GM19043 (cell line): ENCODE data around the gene CPSF4.
"Not testable (repeated sequence)": the region's sequence is repeated elsewhere in the genome, so short reads cannot be mapped to it uniquely, and the experiment has no call there.

Experiments
- ATAC-seq: cut with Tn5 transposase; IDR thresholded peaks from one replicate; pipeline ENCODE4 v1.9.1; 2021; ENCODE audit warnings: low read depth; ENCODE audit not compliant: unreplicated experiment

The CPSF4 gene

DNA sequence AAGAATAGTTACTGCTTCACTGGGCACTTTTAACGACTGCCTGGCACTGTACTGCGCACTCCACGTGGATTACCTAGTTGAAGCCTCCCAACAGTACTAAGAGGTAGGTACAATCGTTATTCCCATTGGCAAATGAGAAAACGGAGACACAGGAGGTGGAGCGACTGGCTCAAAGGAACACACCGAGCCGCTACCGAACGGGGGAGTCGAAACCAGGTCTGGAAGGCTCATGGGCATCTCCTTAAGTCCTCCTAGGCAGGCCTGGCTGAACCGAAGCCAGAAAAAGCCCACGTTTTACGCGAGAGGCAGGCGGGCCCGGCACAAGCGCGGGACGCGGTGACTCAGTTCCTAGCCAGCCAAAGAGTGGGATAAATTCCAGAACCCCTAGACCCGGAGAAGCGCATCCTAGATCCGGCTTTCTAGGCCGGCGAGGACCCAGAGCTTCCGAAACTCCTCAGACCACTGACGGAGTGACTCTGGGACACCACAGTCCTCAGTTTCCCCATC lies 30.8 kb upstream of the CPSF4 start:
- ATAC-seq = no peak

DNA sequence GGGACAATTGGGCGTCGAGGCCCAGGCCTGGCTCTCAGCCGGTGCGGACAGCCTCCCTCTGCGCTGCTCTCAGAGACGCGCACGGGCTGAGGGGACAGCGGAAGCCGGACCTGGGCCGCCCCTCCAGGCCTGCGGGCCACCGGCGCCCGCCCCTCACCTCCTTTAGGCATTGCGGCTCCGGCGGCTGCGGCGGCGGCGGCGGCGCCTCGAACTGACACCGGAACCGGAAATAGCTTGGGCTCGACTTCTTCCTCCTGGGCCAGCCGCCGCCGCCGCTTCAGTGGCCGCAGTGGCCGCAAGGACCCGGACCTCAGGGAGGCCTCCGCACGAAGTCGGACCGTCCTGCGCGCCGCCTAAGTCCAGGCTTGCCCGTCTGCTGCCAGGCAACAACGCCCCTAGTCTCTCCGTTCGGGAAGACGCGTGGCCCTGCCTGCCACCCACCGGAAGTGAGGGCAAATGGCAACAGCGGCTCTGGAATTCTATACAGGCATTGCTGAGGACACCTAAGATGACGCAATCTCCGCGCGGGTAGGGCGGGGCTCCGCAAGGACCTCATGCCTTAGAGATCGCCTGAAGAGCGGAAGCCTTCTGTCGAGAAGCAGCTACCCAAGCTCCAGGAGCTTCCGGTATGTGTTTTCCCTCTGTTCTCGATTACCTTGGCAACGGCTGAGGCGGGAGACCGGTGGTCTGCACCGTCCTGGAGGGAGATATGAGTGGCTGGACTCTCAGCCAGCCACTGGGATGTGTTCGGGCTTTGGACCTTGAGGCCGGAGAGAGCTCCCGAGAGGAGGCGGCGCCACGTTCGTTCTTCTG lies 30.2 kb upstream of the CPSF4 start, which contains the start of the genes BUD31 and PDAP1:
Gene BUD31, plus strand, starts transcription at position 591 of the 813 bp plus-strand sequence. CDS start 2,124 bp downstream, outside the sequence.
Gene PDAP1, minus strand, starts transcription at position 219 of the 813 bp plus-strand sequence. Its CDS starts 49 bp downstream, at position 170.
- ATAC-seq = peak; percentile 82

DNA sequence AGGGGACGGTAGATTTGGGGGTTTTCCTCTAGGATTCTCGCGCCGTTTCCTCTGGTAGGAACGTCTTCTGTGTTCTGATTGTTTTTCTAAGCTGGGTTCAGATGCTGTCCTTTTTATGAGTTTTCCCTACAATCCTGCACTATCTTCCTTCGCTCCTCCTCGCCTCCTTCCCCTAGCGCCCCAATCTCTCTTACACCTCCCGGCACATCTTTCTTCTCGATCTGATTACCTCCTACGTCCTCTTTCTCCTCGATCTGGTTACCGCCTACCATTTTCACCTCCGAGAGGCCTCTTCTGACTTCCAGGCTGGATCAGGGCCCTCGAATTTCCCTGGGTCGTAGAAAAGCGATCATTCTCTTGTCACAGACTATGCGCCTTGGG lies 29.6 kb upstream of the CPSF4 start:
- no peak for ATAC-seq

DNA sequence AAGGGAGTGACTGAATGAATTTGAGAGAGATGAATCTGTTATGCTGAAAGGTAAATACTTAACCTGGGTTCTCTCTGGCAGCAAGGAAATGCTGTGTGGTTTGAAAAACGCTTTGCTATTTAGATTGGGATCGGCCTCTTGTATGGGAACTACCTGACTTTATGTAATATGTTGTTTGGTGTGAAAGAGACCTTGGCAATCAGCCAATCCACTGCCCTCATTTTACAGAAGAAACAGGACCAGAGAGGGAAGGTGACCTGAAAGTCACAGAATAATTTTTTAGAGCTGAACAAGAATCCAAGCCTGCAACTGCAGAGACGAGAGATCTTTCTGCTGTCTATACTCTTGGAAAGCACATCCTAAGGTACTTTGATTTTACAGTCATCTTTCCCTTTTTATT lies 28.9 kb upstream of the CPSF4 start:
- ATAC-seq = no peak

DNA sequence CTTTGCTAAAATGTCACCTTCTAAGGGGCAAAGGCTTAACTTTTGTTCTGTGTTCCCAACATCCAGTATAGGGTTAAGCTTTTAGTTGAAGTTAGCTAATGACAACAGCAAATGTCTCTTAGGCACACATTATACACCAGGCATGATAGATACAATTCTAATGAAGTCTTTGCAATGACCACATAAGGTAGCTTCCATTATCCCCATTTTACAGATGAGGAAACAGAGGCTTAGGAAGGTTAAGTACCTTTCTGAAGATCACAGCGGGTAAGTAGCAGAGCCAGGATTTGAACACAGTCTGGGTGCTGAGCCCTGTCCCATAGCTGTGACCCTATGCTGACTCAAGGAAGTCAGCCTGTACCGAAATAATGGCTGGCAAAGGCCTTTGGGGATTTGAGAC lies 28.1 kb upstream of the CPSF4 start:
- no peak for ATAC-seq

DNA sequence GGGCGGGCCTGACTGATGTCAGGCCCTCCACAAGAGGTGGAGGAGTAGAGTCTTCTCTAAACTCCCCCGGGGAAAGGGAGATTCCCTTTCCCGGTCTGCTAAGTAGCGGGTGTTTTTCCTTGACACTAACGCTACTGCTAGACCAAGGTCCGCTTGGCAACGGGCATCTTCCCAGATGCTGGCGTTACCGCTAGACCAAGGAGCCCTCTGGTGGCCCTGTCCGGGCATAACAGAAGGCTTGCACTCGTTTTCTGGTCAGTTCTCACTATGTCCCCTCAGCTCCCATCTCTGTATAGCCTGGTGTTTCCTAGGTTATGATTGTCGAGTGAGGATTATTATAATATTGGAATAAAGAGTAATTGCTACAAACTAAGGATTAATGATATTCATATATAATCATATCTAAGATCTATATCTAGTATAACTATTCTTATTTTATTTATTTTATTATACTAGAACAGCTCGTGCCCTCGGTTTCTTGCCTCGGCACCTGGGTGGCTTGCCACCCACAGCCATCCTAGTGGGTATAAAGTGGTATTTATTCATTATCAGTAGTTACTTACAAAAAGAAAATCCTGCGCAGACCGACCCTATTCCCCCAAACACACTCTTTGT lies 23.1 kb upstream of the CPSF4 start:
- not testable (repeated sequence) for ATAC-seq

DNA sequence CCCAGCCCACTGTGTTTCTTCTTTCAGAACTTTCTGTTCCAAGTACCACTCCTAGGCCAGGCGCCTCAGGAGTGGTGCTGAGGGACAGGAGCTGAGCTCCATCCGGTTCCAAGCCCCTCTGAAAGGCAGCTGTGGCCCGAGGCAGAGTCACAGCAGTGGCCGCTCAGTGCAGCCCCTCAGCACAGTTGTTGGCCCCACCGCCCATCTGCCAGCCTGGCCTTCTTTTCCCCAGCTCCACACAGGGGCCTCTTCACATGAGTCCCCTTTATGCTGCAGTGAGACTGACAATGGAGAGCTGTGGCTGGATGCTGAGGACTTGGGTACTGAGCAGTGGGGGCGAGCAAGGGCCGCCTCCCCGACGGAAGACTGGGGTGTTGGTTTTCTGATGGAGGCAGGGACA lies 20.5 kb upstream of the CPSF4 start:
- ATAC-seq = no peak

DNA sequence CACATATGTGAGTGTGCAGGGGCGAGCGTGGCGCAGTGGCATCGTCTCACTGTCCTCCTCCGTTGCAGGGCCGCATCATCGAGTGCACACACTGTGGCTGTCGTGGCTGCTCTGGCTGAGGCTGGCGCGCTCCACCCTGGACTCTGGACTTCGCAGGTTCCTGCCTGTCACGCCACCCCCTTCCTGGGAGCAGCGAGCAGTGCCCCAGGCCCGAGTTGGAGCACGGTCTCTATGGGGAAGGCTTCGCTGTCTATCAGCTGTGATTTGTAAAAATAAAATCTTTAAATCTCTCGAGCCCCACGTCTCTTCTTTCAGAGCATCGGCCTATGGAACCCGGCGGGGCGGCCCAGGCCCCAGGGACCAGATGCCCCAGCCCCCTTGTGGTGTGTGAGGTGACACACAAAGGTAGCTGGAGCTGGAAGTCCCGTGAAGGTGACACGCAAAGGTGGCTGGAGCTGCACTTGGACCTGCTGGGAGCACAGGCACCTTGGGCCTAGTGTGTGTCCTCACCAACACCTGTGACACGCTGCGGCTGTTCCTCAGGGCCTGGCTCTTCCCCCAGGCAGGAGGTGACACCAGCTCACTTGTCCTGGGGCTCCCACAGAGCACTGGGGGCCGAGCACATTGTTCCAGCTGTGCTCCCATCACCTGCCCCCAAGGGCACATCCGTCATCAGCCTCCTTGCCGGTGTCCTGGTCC lies 19.3 kb upstream of the CPSF4 start:
- no peak for ATAC-seq

DNA sequence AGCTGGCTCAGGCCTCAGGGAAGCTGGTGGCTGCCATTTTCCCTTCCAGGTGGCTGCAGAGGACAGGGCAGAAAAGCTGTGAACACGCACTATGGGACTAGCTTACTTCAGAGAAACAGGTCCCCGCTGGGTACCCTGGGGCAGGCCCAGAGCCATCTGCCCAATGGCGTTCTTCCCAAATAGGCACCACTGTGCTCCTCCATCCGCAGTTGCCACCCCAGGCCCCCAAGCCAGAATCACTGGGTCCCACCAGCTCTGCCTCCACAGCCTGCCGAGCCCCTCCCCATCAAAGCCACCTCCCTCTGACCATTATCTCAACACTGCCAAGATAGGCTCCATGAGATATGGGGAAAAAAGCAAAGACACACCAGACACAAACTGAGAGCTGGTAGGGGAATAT lies 18.5 kb upstream of the CPSF4 start:
- no peak for ATAC-seq

DNA sequence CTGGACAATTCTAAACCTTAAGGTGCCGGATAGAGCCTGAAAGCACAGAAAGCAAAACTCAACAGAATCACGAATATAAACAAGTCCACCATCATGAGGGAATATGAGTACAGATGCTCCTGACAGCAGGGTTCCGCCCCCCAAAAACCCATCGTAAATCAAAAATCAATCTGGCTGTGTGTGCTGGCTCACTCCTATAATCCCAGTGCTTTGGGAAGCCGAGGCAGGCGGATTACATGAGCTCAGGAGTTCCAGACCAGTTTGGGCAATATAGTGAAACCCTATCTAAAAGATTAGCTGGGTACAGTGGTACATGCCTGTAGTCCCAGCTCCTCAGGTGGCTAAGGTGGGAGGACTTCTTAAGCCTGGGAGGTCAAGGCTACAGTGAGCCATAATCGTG lies 17.8 kb upstream of the CPSF4 start:
- ATAC-seq = no peak

DNA sequence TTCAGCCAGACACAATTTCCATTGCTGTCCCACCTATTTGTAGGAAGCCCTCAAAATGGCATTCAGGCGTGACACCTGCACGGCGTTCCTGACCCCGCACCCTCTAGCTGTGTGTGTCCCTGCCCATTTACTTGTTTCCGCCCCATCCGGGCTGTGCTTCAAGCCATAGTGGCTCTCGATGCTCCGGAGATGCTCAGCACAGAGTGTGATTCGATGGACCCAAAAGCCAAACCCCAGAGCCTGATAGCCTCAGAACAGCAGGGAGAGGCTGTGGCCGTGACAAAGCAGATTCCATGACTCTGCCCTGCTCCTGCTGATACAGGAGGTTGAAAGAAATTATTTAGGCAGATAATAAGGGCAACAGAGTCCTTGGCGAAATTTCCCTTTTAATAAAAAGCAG lies 16.6 kb upstream of the CPSF4 start:
- no peak for ATAC-seq

DNA sequence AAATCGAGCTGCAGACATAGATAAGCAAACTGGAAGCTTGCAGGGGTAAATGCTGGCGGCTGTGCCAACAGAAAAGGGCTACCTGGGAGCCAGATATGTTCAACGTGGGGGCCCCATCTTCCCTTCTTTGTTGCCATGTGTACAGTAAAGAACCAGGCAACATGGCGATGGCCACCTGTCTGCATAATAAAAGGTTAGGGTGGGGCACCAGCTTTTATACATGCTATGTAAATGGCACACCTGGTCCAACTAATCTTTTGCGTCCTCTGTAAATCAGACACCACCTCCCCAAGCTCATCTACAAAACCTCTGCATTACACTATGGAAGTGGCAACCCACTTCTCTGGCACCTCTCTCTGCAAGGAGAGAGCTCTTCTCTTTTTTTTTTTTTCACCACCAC lies 16.1 kb upstream of the CPSF4 start:
- no peak for ATAC-seq

DNA sequence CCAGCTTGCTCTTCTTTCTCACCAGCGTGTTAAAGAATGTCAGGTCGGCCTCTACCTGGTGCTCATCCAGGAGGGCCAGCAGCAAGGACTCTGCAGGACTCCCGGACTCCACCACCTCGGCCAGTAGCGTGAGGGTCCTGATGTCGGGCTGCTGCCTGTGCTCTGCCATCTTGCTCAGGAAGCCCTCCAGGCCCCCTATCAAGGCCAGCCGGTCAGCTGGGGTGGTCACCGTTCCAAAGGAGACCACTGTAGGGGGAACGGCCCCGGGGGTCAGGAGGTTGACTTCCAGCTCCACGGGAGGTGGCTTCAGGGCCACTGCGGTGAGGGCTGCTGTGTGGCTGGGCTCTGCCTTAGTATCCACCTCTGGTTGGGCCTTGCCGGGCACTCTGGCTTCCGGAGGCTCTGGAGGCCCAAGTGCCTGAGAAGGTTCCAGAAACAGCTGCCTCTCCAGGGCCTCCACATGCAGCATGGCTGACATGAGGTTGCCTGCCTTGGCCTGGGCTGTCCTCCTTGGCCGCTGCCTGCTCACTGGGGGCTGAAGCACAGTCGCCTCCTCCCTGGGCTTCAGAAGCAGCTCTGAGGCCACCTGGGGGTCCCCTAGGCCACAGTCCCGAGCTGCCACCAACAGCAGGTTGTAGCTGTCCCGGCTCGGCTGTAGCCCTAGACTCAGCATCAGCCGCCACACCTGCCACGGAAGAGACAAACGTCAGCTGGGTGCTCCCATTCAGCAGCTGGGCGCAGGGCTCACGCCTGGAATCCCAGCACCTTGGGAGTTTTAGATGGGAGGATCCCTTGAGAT lies 13.6 kb upstream of the CPSF4 start:
- no peak for ATAC-seq

DNA sequence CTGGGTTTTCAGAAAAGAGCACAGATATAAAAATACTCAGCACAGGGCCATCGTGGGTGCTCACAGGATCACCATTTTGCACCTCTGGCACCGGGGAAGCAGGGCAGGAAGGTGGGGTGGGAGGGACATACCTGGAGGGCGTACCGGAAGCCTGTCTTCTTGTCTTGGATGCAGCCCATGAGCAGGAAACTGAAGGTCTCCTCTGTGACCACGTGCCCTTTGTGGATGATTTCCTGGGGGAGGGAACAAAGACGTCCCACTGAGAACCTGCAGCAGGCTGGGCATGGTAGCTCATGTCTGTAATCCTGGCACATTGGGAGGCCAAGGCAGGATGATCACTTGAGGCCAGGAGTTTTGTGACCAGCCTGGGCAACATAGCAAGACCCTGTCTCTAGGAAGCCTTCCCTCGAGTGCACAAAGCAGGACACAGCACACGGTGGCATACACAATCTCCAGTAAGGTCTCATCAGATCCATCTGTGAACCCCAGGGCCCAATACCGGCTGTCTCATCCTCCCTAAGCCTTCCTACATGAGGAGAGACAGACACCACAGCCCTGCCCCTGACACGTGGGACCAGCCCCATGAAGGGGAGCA lies 9.7 kb upstream of the CPSF4 start:
- no peak for ATAC-seq

DNA sequence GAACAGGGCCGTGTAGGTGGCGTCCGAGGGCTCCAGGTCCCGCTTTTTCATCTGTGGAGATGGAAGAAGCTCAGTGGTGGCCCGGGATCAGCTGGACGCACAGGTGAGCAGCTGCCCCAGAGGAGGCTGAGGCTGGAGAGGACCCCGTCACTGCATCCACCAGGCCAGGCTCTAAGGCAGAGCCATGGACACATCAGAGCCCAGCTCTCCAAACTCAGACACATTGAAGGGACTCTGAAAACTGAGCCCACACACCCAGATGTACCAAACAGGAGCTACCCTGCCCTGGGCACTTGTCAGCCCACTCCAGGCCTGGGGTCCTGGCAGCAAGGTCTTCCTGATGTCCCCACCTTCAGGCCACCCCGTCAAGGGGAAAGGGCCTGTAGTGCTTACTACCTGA lies 9.0 kb upstream of the CPSF4 start:
- ATAC-seq = no peak

DNA sequence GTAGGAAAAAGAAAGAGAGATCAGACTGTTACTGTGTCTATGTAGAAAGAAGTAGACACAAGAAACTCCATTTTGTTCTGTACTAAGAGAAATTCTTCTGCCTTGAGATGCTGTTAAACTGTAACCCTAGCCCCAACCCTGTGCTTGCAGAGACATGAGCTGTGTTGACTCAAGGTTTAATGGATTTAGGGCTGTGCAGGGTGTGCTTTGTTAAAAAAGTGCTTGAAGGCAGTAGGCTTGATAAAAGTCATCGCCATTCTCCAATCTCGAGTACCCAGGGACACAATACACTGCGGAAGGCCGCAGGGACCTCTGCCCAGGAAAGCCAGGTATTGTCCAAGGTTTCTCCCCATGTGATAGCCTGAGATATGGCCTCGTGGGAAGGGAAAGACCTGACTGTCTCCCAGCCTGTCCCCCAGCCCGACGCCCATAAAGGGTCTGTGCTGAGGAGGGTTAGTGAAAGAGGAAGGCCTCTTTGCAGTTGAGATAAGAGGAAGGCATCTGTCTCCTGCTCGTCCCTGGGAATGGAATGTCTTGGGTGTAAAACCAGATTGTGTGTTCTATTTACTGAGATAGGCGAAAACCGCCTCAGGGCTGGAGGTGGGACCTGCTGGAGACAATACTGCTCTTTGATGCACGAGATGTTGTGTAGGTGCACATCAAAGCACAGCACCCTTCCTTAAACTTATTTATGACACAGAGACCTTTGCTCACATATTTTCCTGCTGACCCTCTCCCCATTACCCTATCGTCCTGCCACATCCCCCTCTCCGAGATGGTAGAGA lies 6.8 kb upstream of the CPSF4 start:
- not testable (repeated sequence) for ATAC-seq

DNA sequence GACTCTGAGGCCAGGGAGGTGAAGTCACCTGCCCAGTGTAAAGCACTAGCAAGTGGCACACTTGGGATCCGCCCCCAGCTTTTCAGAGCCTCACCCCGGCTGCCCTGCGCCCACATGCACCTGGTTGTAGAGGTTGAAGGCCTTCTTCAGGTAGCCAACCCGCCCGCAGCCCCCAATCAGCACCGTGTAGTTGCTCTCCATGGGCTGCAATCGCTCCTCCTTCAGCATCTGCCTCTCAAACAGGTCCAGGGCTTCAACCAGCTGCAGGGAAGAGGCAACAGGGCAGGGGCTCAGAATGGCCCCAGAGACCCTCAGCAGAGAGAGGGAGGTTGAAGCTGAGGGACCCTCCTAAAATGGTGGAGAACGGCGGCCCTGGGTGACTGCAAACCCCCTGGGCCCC lies 5.6 kb upstream of the CPSF4 start:
- ATAC-seq = no peak

DNA sequence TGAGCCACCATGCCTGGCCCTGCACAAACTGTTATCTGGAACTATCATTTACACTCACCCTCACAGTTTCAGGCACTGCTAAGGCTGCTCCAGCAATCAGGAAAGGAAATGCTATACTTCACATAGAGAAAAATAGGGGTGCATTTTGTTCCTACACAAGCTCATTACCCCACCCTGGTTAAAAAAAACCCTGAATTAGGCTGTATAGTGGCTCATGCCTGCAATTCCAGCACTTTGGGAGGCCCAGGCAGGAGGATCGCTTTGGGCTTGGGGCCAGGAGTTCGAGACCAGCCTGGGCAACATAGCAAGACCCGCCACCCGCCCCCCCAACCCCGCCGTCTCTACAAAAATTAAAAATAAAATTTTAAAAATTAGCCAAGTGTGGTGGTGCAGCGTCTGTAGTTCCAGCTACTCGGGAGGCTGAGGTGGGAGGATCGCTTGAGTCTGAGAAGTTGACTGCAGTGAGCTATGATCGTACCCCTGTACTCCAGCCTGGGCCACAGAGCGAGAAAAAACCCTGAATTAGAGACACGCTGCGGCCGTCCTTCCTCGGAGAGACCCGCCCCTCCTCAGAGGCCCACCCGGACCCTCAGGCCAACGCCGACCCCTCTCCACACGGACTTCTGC lies 684 bp upstream of the CPSF4 start:
- ATAC-seq = no peak

DNA sequence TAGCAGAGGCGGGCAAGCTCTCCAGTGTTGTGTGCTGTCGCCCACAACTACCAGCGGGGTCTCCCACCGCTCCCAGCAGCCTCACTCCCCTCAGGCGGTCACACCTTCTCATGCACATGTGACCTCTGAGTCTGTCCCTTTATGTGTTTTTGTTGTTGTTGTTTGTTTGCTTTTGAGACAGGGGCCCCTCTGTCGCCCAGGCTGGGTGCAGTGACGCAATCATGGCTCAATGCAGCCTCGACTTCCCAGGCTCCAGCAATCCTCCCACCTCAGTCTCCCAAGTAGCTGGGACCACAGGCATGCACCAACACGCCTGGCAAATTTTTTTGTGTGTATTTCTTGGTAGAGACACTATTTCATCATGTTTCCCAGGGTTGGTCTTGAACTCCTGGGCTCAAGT lies 1.5 kb downstream of the CPSF4 start:
- ATAC-seq = no peak
